Measurements from ENCODE around the gene FHOD3. TPM values are rescaled to one million over a fixed set of nuclear protein-coding genes. Genes with fewer than 3 reads are reported as not detected.
A peak's percentile ranks its signal among the peaks of the same experiment; 100 is the strongest.

The FHOD3 gene
- total and polyA plus RNA-seq, 2 of the 4 experiments (the other 2 are of a cell fraction): 14.6 to 16.0 TPM

- dilution Hi-C loops (cut with HindIII; ENCODE audit: low sequenced_read_pairs, unreplicated experiment) (no loop called here), in situ Hi-C loops (cut with MboI; ENCODE audit: low sequenced_read_pairs) (no loop called here), intact Hi-C loops (cut with micrococcal nuclease) (no loop called here)
- ChIA-PET CTCF (no interaction called here), POLR2A (ENCODE audit: unreplicated experiment) (interaction anchor here (0.5 kb wide), 1 partner anchor 10 kb away, joined by 3 read pairs; no protein-coding TSS in a partner anchor)
- Histone ChIP-seq H3K4me3 (ENCODE audit: insufficient read depth, low read depth, low read length) (no peak overlapping the region), H3K9me1 (ENCODE audit: insufficient read depth, low read length) (peaks cover 11% of the 10 kb centered on the region), H3K23ac (ENCODE audit: low read depth, low read length) (no peak overlapping the region; the same call in 1 of the 2 replicates), H2BK15ac (ENCODE audit: low read depth, low read length) (peak overlapping the region; percentile 71; the same call in 2 of the 3 replicates), H2BK120ac (ENCODE audit: low read depth, low read length) (peak overlapping the region; percentile 23), H2AK5ac (ENCODE audit: low read depth, low read length) (0 out of 2 replicates have a peak overlapping the region, but pooled peaks have one; percentile 20), H4K8ac (ENCODE audit: low read depth in 2 of 2, low read length in 2 of 2) (peak overlapping the region in 1 of 2 experiments; percentile 83; a peak in 2 of 4 replicates), H3K27ac (ENCODE audit: insufficient read depth, low read length) (peak overlapping the region; percentile 74), H3K79me1 (ENCODE audit: low read depth in 1 of 2, low read length in 2 of 2) (no peaks in the 10 kb centered on the region; a peak in 2 of 4 replicates), H3K36me3 (ENCODE audit: control insufficient read depth, insufficient read depth, low read length) (no peaks in the 10 kb centered on the region), H4K5ac (ENCODE audit: low read depth, low read length) (peak overlapping the region; percentile 70), H3K14ac (replicated peaks; ENCODE audit: low read depth, low read length) (peak overlapping the region; percentile 24), H3K56ac (ENCODE audit: extremely low read depth, insufficient read depth, low read length) (no peak overlapping the region), H3K4ac (ENCODE audit: low read depth, low read length) (peak overlapping the region; percentile 52; the same call in 1 of the 2 replicates), H3K4me2 (ENCODE audit: low read depth, low read length) (peak overlapping the region; percentile 78), H2BK5ac (ENCODE audit: low read depth, low read length, poor library complexity, severe bottlenecking) (peak overlapping the region; percentile 77), H3K9me3 (ENCODE audit: control insufficient read depth, insufficient read depth, low read length) (no peaks in the 10 kb centered on the region), H3K18ac (ENCODE audit: low read depth, low read length) (peak overlapping the region; percentile 76), H4K20me1 (ENCODE audit: insufficient read depth, low read length) (no peaks in the 10 kb centered on the region), H2AK9ac (replicated peaks; ENCODE audit: low read depth, low read length, poor library complexity) (peak overlapping the region; percentile 38), H2AFZ (replicated peaks; ENCODE audit: low read length, poor library complexity) (peak overlapping the region; percentile 33), H4K91ac (ENCODE audit: insufficient read depth, low read depth, low read length) (no peak overlapping the region), H3K9ac (ENCODE audit: low read depth, low read length) (no peak overlapping the region), H2BK20ac (ENCODE audit: low read depth, low read length) (peak overlapping the region; percentile 55), H3K27me3 (ENCODE audit: control insufficient read depth, insufficient read depth, low read length) (no peaks in the 10 kb centered on the region), H3K4me1 (ENCODE audit: control insufficient read depth, insufficient read depth, low read length) (peaks cover 4% of the 10 kb centered on the region)
- BruUV-seq (replicated peaks): no TSS peak
- TF ChIP-seq SMC3 (IDR thresholded peaks at IDR 0.05; ENCODE audit: low read depth, low read length): no peak
- TF ChIP-seq CEBPB (IDR thresholded peaks at IDR 0.05; ENCODE audit: low read depth, low read length): peak; percentile 81
- peak; percentile 75 for TF ChIP-seq MXI1 (IDR thresholded peaks at IDR 0.05; ENCODE audit: borderline replicate concordance, low read depth, low read length)
- TF ChIP-seq, protein P1, sequence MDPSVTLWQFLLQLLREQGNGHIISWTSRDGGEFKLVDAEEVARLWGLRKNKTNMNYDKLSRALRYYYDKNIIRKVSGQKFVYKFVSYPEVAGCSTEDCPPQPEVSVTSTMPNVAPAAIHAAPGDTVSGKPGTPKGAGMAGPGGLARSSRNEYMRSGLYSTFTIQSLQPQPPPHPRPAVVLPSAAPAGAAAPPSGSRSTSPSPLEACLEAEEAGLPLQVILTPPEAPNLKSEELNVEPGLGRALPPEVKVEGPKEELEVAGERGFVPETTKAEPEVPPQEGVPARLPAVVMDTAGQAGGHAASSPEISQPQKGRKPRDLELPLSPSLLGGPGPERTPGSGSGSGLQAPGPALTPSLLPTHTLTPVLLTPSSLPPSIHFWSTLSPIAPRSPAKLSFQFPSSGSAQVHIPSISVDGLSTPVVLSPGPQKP (IDR thresholded peaks at IDR 0.05; ENCODE audit: borderline replicate concordance, low read depth, low read length): no peak
- TF ChIP-seq RAD21 (IDR thresholded peaks at IDR 0.05; ENCODE audit: low read length): no peak
- TF ChIP-seq BHLHE40 (IDR thresholded peaks at IDR 0.05; ENCODE audit: low read depth, low read length): peak; percentile 88
- WGBS, 2 experiments (ENCODE audit: extremely low coverage in 2 of 2, insufficient read length in 1 of 2): 17% methylated on average over 1 of the region's 2 CpGs; no CpG with 5 or more reads in 1 of the 2 experiments
- DNase-seq (peak; percentile 87), ATAC-seq (ENCODE audit: low read depth) (peak; percentile 92)
Measured at GRCh38 chr18:36628435-36629137, 331.1 kb downstream of the FHOD3 start.

Data from IMR-90 (cell line).